ENCODE data around the gene C20orf141.
"Not testable (repeated sequence)": the region's sequence is repeated elsewhere in the genome, so short reads cannot be mapped to it uniquely, and the experiment has no call there.

Gene C20orf141, protein sequence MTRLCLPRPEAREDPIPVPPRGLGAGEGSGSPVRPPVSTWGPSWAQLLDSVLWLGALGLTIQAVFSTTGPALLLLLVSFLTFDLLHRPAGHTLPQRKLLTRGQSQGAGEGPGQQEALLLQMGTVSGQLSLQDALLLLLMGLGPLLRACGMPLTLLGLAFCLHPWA

DNA sequence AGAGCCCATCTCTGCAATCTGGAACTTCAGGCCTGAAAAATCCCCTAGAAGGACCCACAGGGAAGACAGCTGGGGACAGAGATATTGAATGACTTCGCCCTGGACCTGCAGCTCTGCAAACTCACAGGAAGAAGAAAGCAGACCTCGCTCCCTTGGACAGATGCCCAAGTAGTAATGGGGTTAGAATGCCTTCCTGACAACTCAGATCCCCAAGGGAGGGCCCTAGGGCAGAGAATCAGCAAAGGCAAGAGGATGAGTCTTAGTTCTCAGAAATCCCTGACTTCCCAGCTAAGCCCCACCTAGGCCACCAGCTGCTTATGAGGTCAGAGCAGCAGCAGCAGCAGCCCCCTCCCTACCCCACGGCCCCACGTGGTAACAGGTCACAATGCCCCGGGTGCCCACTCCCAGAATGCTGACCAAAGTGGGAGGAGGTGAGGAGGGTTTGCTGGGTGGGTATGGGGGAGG is at the start of gene C20orf141:
Gene C20orf141, plus strand, starts transcription at position 401 of the 465 bp plus-strand sequence. CDS start 198 bp downstream, outside the sequence.
- no peak for DNase-seq (ENCODE audit: low read depth)

DNA sequence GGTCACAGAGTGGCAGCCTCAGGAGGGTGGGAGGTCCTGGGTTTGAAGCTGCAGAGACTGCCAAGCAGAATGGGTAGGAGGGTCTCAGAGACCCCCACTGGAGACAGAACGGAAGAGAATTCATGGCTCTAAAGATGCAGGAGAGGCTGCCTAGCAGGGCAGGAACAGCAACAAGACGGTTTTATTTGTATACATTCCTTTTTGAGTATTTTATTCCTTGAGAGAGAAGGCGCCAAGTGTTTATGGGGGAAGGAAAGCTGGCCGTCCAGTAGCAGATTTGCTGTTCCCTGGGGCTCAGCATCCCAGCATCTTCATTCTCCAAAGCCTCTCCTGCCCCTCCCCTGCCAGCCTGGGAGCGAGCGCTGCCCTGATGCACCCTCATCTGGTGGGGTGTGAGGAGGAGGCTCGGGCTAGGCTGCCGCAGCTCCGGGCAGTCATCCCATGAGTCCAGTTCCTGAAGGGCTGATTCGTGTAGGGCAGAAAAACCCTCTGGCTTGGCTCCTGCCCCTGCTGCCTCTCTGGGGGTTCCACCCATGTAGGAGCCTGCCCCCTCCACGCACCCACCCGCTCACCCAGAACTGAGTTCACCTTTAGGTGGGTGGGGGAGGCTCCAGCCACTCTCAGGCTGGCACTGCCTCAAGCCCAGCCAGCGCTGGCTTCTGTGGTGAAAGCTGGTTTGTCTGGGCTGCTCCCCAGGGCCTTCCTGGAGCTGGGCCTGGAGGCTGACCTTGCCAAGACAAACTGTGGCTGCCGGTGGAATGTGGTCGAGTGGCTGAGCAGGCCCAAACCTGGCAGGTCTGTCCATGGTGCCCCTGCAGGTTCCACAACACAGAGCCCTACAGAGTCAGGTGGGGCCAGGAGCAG is 46.8 kb upstream of the C20orf141 start:
- DNase-seq (ENCODE audit: low read depth), result no peak

GRCh38 chr20:2768632-2769015 is 46.2 kb upstream of the C20orf141 start:
- DNase-seq (ENCODE audit: low read depth), result no peak

DNA sequence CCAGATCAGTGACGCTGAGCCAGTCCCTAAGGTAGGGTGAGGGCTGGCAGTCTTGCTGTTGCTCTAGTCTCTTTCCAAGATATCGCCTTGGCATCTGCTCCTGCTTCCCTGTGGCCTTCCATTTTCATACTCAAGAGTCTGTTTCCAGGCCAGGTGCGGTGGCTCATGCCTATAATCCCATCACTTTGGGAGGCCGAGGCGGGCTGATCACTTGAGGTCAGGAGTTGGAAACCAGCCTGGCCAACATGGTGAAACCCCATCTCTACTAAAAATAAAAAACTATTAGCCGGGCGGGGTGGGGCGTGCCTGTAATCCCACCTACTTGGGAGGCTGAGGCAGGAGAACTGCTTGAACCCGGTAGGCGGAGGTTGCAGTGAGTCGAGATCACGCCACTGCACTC is 44.7 kb upstream of the C20orf141 start:
- not testable (repeated sequence) for DNase-seq (ENCODE audit: low read depth)

GRCh38 chr20:2771631-2772080 is 43.1 kb upstream of the C20orf141 start:
- no peak for DNase-seq (ENCODE audit: low read depth)

- DNase-seq (ENCODE audit: low read depth), result no peak
These were observed 41.0 kb upstream of the C20orf141 start for GRCh38 chr20:2773812-2774211.

- DNase-seq (ENCODE audit: low read depth), result no peak
These were observed 39.6 kb upstream of the C20orf141 start for GRCh38 chr20:2775139-2775538.

DNA sequence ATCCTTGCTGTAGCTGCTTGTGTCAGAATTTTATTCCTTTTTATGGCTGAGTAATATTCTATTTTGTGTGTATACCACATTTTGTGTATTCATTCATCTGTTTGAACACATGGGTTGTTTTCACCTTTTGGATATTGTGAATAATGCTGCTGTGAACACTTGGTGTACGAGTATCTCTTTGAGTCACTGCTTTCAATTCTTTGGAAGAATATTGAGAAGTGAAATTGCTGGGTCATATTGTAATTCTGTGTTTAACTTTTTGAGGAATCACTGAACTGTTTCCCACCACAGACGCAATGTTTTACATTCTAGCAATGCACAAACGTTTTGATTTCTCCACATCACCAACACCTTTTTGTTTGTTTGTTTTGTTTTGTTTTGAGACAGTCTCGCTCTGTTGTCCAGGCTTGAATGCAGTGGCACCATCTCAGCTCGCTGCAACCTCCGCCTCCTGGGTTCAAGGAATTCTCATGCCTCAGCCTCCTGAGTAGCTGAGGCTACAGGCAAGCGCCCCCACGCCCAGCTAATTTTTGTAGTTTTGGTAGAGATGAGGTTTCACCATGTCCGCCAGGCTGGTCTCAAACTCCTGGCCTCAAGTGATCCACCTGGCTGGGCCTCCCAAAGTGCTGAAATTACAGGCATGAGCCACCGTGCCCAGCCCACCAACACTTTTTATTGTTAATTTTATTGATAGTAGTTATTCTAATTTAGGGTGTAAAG is 36.0 kb upstream of the C20orf141 start:
- no peak for DNase-seq (ENCODE audit: low read depth)

DNA sequence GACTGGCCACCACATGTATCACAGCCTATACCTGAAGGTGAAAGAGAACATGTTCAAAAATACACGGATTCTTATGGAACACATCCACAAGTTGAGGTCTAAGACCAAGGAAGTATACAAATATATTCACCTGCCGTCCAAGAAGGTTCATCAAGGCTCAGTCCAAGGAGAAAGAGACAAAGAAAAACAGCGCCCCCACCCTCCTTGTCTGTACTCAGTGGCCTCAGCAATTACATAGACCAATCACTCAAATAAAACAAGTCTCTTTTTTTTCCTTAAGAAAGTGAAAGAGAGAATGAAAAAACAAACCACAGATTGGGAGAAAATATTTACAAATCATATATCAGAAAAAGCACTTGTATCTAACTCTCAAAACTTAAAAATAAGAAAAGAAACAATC is 33.8 kb upstream of the C20orf141 start:
- no peak for DNase-seq (ENCODE audit: low read depth)

GRCh38 chr20:2783908-2784566 is 30.8 kb upstream of the C20orf141 start:
- DNase-seq (ENCODE audit: low read depth), result no peak

- DNase-seq (ENCODE audit: low read depth), result no peak
These were observed 21.3 kb upstream of the C20orf141 start for GRCh38 chr20:2793471-2793870.

GRCh38 chr20:2794202-2794748 is 20.5 kb upstream of the C20orf141 start:
- no peak for DNase-seq (ENCODE audit: low read depth)

DNA sequence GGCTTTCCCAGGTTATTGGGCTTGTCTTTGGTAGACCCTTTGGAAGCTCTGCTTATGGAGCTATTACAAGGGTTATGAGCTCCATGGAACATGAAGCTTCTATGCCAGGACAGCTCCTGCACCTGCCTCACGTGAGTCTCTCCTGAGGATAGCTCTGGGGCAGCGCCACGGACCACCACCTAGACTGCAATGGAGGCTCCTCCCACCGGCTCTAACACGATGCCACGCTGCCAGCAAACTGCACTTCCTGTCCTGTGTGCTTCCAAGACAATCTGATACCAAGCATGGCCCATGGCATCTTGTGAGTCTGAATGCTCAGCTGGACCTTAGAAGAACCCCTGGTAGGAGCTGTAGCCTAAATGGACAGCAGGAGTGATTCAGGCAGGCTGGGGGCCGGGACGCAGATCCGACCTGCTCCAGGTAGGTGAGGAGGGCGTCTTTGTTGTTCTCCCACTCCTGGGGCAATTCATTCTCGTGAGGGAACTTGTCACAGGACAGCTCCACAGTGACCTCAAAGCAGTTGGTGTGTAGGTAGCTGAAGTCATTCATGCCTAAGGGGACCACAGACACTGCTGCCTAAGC is 19.8 kb upstream of the C20orf141 start:
- DNase-seq (ENCODE audit: low read depth), result no peak

- no peak for DNase-seq (ENCODE audit: low read depth)
These were observed 19.3 kb upstream of the C20orf141 start for GRCh38 chr20:2795451-2795850.

DNA sequence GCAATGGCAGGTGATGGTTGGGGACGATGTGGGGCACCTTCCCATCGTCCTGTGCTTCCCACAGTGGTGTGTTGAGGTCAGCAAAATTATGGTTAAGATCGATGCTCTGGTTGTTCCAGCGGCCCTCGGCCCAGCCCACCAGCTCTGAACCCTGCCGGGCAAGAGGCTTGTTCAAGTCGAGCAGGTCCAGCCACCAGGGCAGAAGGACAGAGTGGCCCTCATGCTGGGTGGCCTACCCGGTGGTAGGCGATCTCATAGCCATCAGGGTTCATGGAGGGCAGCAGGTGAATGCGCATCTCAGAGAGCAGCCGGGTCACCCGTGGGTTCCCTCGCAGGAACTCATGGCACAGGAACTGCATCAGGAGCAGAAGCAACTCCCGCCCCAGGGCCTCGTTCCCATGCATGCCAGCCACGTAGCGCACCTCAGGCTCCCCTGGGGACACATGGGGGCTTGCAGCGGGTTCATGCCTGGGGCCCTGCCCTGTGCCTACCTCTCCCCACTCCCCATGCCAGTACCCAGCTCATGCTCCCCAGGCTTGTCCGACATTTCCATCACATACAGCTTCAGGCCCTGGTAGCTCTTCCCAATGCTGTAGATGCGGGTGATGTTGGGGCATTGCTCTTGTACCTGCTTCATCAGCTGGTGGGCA is 18.7 kb upstream of the C20orf141 start:
- no peak for DNase-seq (ENCODE audit: low read depth)

DNA sequence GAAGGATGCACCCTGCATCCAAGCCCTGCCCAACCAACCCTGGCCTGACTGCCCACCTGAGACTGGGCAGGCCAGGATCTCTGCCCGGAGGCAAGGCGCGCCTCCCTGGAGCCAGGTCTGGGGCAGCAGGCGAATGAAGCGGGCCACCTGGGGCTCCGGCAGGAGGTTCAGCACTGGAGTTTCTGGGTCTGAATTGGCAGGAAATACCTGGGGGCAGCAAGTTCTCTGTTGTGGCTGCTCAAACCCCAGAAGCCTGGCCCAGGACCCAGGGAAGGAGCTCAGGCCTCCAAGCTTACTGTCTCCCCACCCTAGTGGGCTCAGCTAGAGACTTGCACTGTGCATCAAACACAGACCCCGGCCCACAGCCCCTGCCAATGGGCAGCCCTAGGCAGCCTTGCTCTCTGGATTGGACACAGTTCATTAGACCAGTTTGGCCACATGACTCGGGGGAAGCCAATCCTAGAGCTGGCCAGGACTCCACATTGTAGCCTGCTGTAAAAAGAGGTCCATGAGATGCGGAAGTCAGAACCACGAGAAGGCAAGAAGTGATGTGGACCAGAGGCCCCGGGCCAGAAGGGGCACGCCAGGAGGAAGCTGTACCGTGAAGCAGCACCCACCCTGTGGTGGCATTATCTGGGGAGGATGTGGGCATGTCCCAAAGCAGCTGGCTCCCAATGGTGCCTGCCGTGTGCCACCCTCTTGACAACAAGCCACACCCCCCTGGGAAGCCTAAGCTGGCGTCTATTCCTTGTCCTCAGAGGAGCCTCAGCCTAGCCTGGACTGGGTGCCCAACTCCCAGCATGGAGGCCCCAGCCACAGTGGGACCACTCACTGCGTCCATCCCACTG is 17.4 kb upstream of the C20orf141 start:
- no peak for DNase-seq (ENCODE audit: low read depth)

GRCh38 chr20:2798095-2798805 is 16.5 kb upstream of the C20orf141 start:
- DNase-seq (ENCODE audit: low read depth), result no peak

DNA sequence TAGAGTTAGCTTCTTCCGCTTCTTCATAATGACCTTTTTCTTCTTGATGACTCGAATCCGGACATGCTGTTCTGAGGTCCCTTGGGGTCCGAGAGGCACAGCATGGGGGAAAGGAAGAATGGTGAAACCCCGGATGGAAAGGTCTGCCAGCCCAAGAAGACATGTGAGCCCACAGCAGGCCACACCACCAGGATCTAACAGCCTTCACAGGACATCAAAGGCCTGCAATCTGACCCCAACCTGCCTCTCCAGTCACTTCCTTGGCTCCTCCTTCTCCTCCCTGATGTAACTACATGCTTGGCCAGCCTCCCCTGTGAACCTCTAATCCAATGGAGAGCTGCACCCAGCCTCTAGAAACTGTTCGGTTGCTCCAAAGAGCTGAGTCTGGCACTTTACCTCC is 16.0 kb upstream of the C20orf141 start:
- no peak for DNase-seq (ENCODE audit: low read depth)

- no peak for DNase-seq (ENCODE audit: low read depth)
These were observed 15.5 kb upstream of the C20orf141 start for GRCh38 chr20:2799271-2799670.

Measured in T-helper 22 cell (primary cell).